ENCODE measurements around the gene THSD7A.

DNA sequence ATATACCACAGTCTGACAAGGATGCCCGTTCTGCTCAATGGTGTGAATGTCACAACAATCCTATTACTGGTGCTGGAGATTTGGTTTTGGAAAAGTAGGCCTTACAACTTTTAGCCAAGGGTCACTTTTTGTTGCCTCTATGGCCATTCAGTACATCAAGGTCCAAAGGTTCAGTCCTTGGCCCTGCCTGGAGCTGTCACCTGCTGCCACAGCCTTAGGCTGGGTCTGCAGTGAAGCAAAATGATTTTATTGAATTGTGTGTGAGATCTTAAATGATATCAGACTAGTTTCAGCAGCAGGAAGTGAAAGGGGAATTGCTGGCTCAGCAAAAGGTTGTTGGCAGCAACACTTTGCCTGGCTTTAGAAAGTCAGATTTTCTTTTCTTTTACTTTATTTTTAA is 427.6 kb downstream of the THSD7A start:
- TF ChIP-seq, protein P1, sequence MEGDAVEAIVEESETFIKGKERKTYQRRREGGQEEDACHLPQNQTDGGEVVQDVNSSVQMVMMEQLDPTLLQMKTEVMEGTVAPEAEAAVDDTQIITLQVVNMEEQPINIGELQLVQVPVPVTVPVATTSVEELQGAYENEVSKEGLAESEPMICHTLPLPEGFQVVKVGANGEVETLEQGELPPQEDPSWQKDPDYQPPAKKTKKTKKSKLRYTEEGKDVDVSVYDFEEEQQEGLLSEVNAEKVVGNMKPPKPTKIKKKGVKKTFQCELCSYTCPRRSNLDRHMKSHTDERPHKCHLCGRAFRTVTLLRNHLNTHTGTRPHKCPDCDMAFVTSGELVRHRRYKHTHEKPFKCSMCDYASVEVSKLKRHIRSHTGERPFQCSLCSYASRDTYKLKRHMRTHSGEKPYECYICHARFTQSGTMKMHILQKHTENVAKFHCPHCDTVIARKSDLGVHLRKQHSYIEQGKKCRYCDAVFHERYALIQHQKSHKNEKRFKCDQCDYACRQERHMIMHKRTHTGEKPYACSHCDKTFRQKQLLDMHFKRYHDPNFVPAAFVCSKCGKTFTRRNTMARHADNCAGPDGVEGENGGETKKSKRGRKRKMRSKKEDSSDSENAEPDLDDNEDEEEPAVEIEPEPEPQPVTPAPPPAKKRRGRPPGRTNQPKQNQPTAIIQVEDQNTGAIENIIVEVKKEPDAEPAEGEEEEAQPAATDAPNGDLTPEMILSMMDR (IDR thresholded peaks at IDR 0.05; ENCODE audit: poor library complexity): no peak
- TF ChIP-seq EZH2 (IDR thresholded peaks at IDR 0.05; ENCODE audit: borderline replicate concordance) (no peak), EZH2phosphoT487 (IDR thresholded peaks at IDR 0.05; ENCODE audit: low read depth, severe bottlenecking, unreplicated experiment) (no peak)

All from hepatocyte (in vitro differentiated cells).